Measurements from ENCODE around the gene COL4A1.
A peak's percentile ranks its signal among the peaks of the same experiment; 100 is the strongest.

The COL4A1 gene

DNA sequence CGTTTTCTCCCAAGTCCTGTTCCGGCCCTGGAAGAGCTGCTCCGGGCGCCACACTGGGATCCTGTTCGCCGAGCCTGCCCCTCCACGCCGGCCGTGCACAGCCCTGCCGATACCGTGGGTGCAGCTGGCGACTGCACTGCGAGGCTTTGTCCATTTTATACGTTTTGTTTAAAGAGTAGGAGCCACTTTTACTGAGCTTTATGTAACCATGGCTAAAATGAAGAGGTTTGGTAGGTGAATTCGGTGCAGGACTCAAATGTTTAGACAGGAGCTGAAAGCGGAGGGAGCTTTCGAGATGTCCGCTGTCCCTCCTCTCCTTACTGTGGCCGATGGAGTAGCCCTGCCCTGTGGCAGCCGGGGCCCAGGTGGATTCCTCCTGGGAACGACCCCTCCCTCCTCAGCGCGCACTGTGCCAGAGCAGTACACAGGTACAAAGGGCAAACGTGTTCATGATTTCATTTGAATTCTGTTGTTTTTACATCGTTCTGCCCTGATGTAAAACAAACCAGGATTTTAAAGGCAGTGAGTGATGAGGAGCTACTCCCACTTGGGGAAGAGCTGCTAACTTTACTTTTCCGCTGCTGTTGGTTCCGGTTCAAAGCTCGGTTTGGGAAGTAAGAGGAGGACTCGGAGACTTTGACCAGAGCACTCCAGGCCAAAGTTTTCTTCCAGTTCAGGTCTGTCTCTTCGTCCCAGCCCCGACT, 1.9 kb upstream of the COL4A1 start:
- Histone ChIP-seq H3K9me2 (replicated peaks; ENCODE audit: insufficient read depth, low read length) (no peaks in the 10 kb centered on the region), H3K9me3 (replicated peaks; ENCODE audit: insufficient read depth, low read length) (no peaks in the 10 kb centered on the region), H3K4me3 (ENCODE audit: low read length) (0 out of 2 replicates have a peak overlapping the region, but pooled peaks have one; percentile 7), H3K79me2 (ENCODE audit: low read length) (no peaks in the 10 kb centered on the region), H3K4me1 (ENCODE audit: low read length) (no peaks in the 10 kb centered on the region), H4K20me1 (ENCODE audit: insufficient read depth, low read length) (no peaks in the 10 kb centered on the region), H3K27ac (ENCODE audit: low read length) (no peak overlapping the region), H3K9ac (ENCODE audit: low read length) (no peak overlapping the region), H3K36me3 (replicated peaks; ENCODE audit: insufficient read depth, low read length) (no peaks in the 10 kb centered on the region), H2AFZ (ENCODE audit: low read length) (no peak overlapping the region), H3K27me3 (replicated peaks; ENCODE audit: insufficient read depth, low read length) (no peaks in the 10 kb centered on the region), H3F3A (ENCODE audit: insufficient read depth, low read length) (no peaks in the 10 kb centered on the region), H3K4me2 (ENCODE audit: low read depth, low read length) (peak overlapping the region; percentile 19; the same call in 1 of the 2 replicates)
- DNase-seq = no peak
- no peak for TF ChIP-seq EZH2phosphoT487 (IDR thresholded peaks at IDR 0.05; ENCODE audit: low read length)
- TF ChIP-seq EZH2 (optimal IDR thresholded peaks at IDR 0.05; ENCODE audit: low read depth, low read length) = no peak
- TF ChIP-seq, protein P1, sequence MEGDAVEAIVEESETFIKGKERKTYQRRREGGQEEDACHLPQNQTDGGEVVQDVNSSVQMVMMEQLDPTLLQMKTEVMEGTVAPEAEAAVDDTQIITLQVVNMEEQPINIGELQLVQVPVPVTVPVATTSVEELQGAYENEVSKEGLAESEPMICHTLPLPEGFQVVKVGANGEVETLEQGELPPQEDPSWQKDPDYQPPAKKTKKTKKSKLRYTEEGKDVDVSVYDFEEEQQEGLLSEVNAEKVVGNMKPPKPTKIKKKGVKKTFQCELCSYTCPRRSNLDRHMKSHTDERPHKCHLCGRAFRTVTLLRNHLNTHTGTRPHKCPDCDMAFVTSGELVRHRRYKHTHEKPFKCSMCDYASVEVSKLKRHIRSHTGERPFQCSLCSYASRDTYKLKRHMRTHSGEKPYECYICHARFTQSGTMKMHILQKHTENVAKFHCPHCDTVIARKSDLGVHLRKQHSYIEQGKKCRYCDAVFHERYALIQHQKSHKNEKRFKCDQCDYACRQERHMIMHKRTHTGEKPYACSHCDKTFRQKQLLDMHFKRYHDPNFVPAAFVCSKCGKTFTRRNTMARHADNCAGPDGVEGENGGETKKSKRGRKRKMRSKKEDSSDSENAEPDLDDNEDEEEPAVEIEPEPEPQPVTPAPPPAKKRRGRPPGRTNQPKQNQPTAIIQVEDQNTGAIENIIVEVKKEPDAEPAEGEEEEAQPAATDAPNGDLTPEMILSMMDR (IDR thresholded peaks at IDR 0.05; ENCODE audit: low read length) = no peak

DNA sequence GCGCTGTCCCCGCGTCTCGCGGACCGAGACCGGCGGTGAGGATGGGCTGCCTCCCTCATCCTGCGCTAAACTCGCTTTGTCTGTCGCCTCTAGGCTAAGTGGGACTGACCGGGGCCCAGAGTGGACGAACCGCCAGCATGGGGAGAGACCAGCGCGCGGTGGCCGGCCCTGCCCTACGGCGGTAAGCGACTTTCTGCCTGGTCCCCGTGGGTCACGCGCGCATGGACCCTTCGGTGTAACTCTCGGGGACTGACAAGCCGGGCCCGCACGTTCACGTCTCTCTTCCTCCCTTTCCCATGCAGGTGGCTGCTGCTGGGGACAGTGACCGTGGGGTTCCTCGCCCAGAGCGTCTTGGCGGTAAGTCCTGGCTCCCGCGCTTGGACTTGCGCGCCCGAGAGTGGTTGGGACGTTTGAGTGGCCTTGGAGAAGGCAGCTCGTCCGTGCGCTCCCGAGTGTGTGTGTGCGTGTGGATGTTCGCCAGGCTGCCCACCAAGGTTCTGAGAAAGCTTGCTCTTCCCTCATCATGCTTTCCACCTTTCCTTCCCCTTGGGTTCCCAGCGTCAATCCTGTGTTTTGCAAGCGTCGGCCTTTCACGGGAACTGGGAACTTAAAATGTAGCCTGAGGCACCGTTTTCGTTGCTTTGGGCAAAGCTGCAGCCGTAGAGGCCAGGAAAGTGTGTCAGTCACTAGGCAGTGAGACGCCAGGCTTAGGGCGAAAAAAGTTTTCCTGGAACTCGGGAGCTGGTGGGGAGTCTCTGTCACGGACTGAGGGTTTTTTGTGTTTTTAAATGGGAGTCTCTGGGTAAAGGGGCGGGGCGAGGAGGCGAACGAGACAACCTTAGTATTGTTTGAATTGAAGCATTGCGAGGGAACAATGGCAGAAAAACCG, 1.1 kb upstream of the COL4A1 start:
- Histone ChIP-seq H2AFZ (ENCODE audit: low read length) (no peak overlapping the region), H3K9ac (ENCODE audit: low read length) (no peak overlapping the region), H3K36me3 (replicated peaks; ENCODE audit: insufficient read depth, low read length) (no peaks in the 10 kb centered on the region), H3K9me2 (replicated peaks; ENCODE audit: insufficient read depth, low read length) (no peaks in the 10 kb centered on the region), H3K27ac (ENCODE audit: low read length) (no peak overlapping the region), H3K4me3 (ENCODE audit: low read length) (0 out of 2 replicates have a peak overlapping the region, but pooled peaks have one; percentile 7), H3K4me2 (ENCODE audit: low read depth, low read length) (peak overlapping the region; percentile 19; the same call in 1 of the 2 replicates), H3F3A (ENCODE audit: insufficient read depth, low read length) (no peaks in the 10 kb centered on the region), H4K20me1 (ENCODE audit: insufficient read depth, low read length) (no peaks in the 10 kb centered on the region), H3K27me3 (replicated peaks; ENCODE audit: insufficient read depth, low read length) (no peaks in the 10 kb centered on the region), H3K9me3 (replicated peaks; ENCODE audit: insufficient read depth, low read length) (no peaks in the 10 kb centered on the region), H3K79me2 (ENCODE audit: low read length) (no peaks in the 10 kb centered on the region), H3K4me1 (ENCODE audit: low read length) (no peaks in the 10 kb centered on the region)
- no peak for TF ChIP-seq EZH2phosphoT487 (IDR thresholded peaks at IDR 0.05; ENCODE audit: low read length)
- TF ChIP-seq EZH2 (optimal IDR thresholded peaks at IDR 0.05; ENCODE audit: low read depth, low read length) = no peak
- TF ChIP-seq, protein P1 (IDR thresholded peaks at IDR 0.05; ENCODE audit: low read length) = no peak
- DNase-seq = no peak

DNA sequence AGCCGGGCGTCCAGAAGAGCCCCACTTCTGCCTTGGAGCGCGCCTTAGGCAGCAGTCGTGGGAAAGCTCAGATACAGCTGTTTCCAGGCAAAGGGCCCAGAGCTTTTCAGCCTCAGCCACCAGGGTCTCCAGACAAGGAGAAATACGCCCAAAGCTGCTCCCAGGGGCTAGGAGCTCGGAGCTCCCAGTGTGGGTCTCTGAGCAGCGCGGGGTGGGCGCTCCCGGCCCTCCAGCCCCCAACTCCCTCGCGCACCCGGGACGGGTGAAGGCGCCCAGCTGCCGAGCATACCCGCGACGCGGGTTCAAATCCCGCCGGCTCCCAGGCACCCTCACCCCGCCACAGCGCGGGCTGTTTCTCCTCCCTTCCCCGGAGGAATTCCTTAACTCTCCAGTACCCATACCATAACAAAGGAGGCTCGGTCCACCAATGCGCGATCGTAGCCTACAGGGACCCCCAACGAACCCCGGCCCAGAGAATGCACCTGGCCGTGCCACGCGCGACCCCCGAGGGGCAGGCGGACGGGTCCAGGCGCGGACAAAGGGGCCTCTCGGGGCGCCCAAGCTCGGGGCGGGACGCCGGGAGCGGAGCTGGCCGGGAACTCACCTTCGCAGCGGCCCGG, 507 bp downstream of the COL4A1 start:
- Histone ChIP-seq H3K4me1 (ENCODE audit: low read length) (no peaks in the 10 kb centered on the region), H2AFZ (ENCODE audit: low read length) (no peak overlapping the region), H3K9me3 (replicated peaks; ENCODE audit: insufficient read depth, low read length) (no peaks in the 10 kb centered on the region), H3K27me3 (replicated peaks; ENCODE audit: insufficient read depth, low read length) (no peaks in the 10 kb centered on the region), H3K4me2 (ENCODE audit: low read depth, low read length) (no peak overlapping the region), H3K27ac (ENCODE audit: low read length) (no peak overlapping the region), H3F3A (ENCODE audit: insufficient read depth, low read length) (no peaks in the 10 kb centered on the region), H3K79me2 (ENCODE audit: low read length) (no peaks in the 10 kb centered on the region), H3K9ac (ENCODE audit: low read length) (no peak overlapping the region), H3K36me3 (replicated peaks; ENCODE audit: insufficient read depth, low read length) (no peaks in the 10 kb centered on the region), H3K9me2 (replicated peaks; ENCODE audit: insufficient read depth, low read length) (no peaks in the 10 kb centered on the region), H3K4me3 (ENCODE audit: low read length) (no peak overlapping the region), H4K20me1 (ENCODE audit: insufficient read depth, low read length) (no peaks in the 10 kb centered on the region)
- TF ChIP-seq EZH2phosphoT487 (IDR thresholded peaks at IDR 0.05; ENCODE audit: low read length) = no peak
- TF ChIP-seq, protein P1 (IDR thresholded peaks at IDR 0.05; ENCODE audit: low read length) = no peak
- no peak for TF ChIP-seq EZH2 (optimal IDR thresholded peaks at IDR 0.05; ENCODE audit: low read depth, low read length)
- DNase-seq = no peak

Data from MM.1S (cell line).